K562 (cell line): ENCODE results near the gene PPP1R3E. TPM values are rescaled to one million over a fixed set of nuclear protein-coding genes. Genes with fewer than 3 reads are reported as not detected.

Source experiments
- ATAC-seq: fragments of 200-7000 bp; cut with Tn5 transposase; 3 replicates; pipeline ENCODE4 v1.9.1; 2020; ENCODE audit warnings: moderate library complexity
- BruUV-seq: library from RNA; stranded (reverse); fragments of 400-500 nt; replicated peaks from 2 replicates; lab custom pipeline; 2021; lab: Mats Ljungman, UMichigan
- CTCF ChIA-PET: fragments of 300-600 bp; formaldehyde crosslinking; extraction: SDS; loops from one replicate; lab custom pipeline; 2021; ENCODE audit warnings: low intra/inter-chr PET ratio; lab: Yijun Ruan, JAX
- POLR2A ChIA-PET: fragments of 300-600, 350-650 bp; sonication (Branson Sonifier 250); formaldehyde crosslinking; extraction: SDS; loops from one replicate; lab custom pipeline; 2021; ENCODE audit warnings: antibody characterized with exemption, inconsistent platforms; lab: Yijun Ruan, JAX
- DNase-seq, 4 experiments: peaks; one replicate each; pipeline versions ENCODE4 v3.0.0 to v3.0.0-alpha.2; 2011 to 2018; ENCODE audit warnings: low spot score in 3 of 4, mixed read lengths in 3 of 4; ENCODE audit errors: extremely low read depth in 1 of 4
- FAIRE-seq: peaks from 2 replicates; lab custom pipeline; 2011; peaks lifted over from hg19 to GRCh38; lab: Jason Lieb, UNC
- H2AFZ ChIP-seq: 2 replicates; pipeline ENCODE4 v1.6.0; 2011; ENCODE audit warnings: low read depth, low read length, control low read depth, inconsistent platforms
- H3K27ac ChIP-seq: fragments of 200-600 bp; 3 replicates; pipeline ENCODE4 v1.8.0; 2011; ENCODE audit warnings: low read depth, mild to moderate bottlenecking, control low read depth, inconsistent platforms, low read length, moderate library complexity, mixed read lengths; ENCODE audit errors: extremely low read depth
- H3K27me3 ChIP-seq, 2 experiments: fragments of 300-600 bp in 1 of 2; 2 replicates in 1 of 2; 3 replicates in 1 of 2; pipeline versions ENCODE4 v1.6.0 to v1.8.0; 2011; ENCODE audit warnings: inconsistent platforms in 2 of 2, low read length in 2 of 2, mild to moderate bottlenecking in 1 of 2, mixed read lengths in 1 of 2, moderate library complexity in 1 of 2; ENCODE audit not compliant: control insufficient read depth in 2 of 2, insufficient read depth in 2 of 2
- H3K36me3 ChIP-seq: fragments of 300-600 bp; 3 replicates; pipeline ENCODE4 v1.8.0; 2011; ENCODE audit warnings: mild to moderate bottlenecking, low read length, inconsistent platforms; ENCODE audit not compliant: control insufficient read depth, insufficient read depth
- H3K4me1 ChIP-seq, 2 experiments: fragments of 200-600 bp in 1 of 2; replicated peaks in 1 of 2; 2 replicates in 1 of 2; 3 replicates in 1 of 2; pipeline versions ENCODE4 v1.5.1 to v1.8.0; 2011; ENCODE audit warnings: inconsistent platforms in 2 of 2, low read length in 2 of 2, mild to moderate bottlenecking in 1 of 2, mixed read lengths in 1 of 2, moderate library complexity in 1 of 2; ENCODE audit not compliant: control insufficient read depth in 2 of 2, insufficient read depth in 2 of 2
- H3K4me2 ChIP-seq: 2 replicates; pipeline ENCODE4 v1.6.1; 2011; ENCODE audit warnings: low read length, control low read depth, inconsistent platforms, mixed read lengths; ENCODE audit not compliant: insufficient read depth
- H3K4me3 ChIP-seq: fragments of 200-600 bp; sonication (generic), shearing (Covaris generic); 2 replicates; pipeline ENCODE4 v1.5.1; 2016; ENCODE audit warnings: control low read depth, inconsistent platforms
- H3K79me2 ChIP-seq: fragments of 200-600 bp; 3 replicates; pipeline ENCODE4 v1.8.0; 2011; ENCODE audit warnings: low read length, inconsistent platforms; ENCODE audit not compliant: control insufficient read depth, insufficient read depth
- H3K9ac ChIP-seq, 2 experiments: 2 replicates each; pipeline versions ENCODE4 v1.6.0 to v1.6.1; 2011; ENCODE audit warnings: low read depth in 2 of 2, low read length in 2 of 2, control low read depth in 1 of 2, inconsistent platforms in 1 of 2, mild to moderate bottlenecking in 1 of 2, mixed read lengths in 1 of 2; ENCODE audit not compliant: insufficient read depth in 1 of 2
- H3K9me1 ChIP-seq: one replicate; pipeline ENCODE4 v1.6.0; 2011; ENCODE audit warnings: inconsistent platforms, mild to moderate bottlenecking, low read length, moderate library complexity; ENCODE audit not compliant: control insufficient read depth, insufficient read depth
- H3K9me3 ChIP-seq: replicated peaks from 2 replicates; pipeline ENCODE4 v1.5.1; 2011; ENCODE audit warnings: low read depth, low read length, inconsistent platforms; ENCODE audit not compliant: control insufficient read depth, insufficient read depth
- H4K20me1 ChIP-seq: replicated peaks from 2 replicates; pipeline ENCODE4 v1.6.1; 2011; ENCODE audit warnings: low read length, inconsistent platforms, mixed read lengths; ENCODE audit not compliant: control insufficient read depth, insufficient read depth
- RBFOX2 ChIP-seq: fragments of 200-400 bp; formaldehyde crosslinking; IDR thresholded peaks from 2 replicates; pipeline ENCODE4 v1.6.1; 2017; ENCODE audit warnings: low read depth, mild to moderate bottlenecking, low read length, moderate library complexity
- RUNX1 ChIP-seq: sonication (generic); IDR thresholded peaks from 2 replicates; pipeline ENCODE4 v1.6.1; 2016; ENCODE audit warnings: antibody characterized with exemption, low read depth
- SRSF1 ChIP-seq: fragments of 200-400 bp; formaldehyde crosslinking; IDR thresholded peaks from 2 replicates; pipeline ENCODE4 v1.6.1; 2017; ENCODE audit warnings: mild to moderate bottlenecking, low read depth, low read length, moderate library complexity
- ZNF592 ChIP-seq: fragments of 450-650 bp; IDR thresholded peaks from 2 replicates; pipeline ENCODE4 v1.6.1; 2017; ENCODE audit warnings: antibody characterized with exemption, mild to moderate bottlenecking
- WGBS: fragments of 100-300 bp; shearing (Covaris generic); methylation state at CpG from one replicate; pipeline ENCODE4 v1.1.6; 2016; ENCODE audit warnings: low coverage, mixed read lengths; ENCODE audit not compliant: insufficient coverage; ENCODE audit errors: missing lambda C conversion rate; 5-methylcytosine and 5-hydroxymethylcytosine counted together
- in situ Hi-C: fragments of 300-500 bp; cut with MboI; formaldehyde crosslinking; loops from 4 replicates; pipeline ENCODE4 v1.15.0; 2018; ENCODE audit warnings: inconsistent platforms, mixed read lengths
- intact Hi-C: fragments of 100-400 bp; cut with micrococcal nuclease; formaldehyde crosslinking; loops from 2 replicates; pipeline ENCODE4 v1.14.2; 2022
- polyA plus RNA-seq, 8 experiments: library from polyadenylated mRNA; depleted of rRNA in 4 of 8; stranded (reverse) in 5 of 8; unstranded in 3 of 8; fragments of >200 nt; fragmentation: Nextera tagmentation in 2 of 8; fragmentation: Illumina TruSeq in 1 of 8; extraction: Ambion mirVana in 2 of 8; extraction: Trizol in 1 of 8; gene quantifications; 2 replicates each; pipeline versions ENCODE4 v1.2.1 to v1.2.3, GENCODE V29; 2011 to 2014; ENCODE audit warnings: inconsistent platforms in 1 of 8, missing spikeins in 1 of 8
- total RNA-seq, 7 experiments: library from RNA; depleted of rRNA in 6 of 7; stranded (reverse); fragments of >200 nt in 6 of 7; fragmentation: Illumina TruSeq in 2 of 7; extraction: Trizol in 2 of 7; gene quantifications; 2 replicates each; pipeline versions ENCODE4 v1.2.1 to v1.2.3, GENCODE V29; 2011 to 2021; ENCODE audit warnings: low replicate concordance in 1 of 7

PPP1R3E gene
- total and polyA plus RNA-seq, 9 of the 15 experiments (the other 6 are each of a cell fraction or from before 2014, with no cell fraction given), result 3.2 to 18.4 (median 7.6) TPM

DNA sequence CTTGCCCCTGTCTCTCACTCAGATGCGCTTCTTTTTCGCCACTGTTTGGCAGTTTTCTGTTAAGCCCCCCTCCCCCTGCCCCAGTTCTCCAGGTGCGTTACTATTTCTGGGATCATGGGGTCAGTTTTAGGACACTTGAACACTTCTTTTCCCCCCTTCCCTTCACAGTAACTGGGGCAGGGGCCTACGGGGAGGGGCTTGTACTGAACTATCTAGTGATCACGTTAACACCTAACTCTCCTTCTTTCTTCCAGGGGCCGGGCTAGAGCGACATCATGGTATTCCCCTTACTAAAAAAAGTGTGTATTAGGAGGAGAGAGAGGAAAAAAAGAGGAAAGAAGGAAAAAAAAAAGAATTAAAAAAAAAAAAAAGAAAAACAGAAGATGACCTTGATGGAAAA is 22.3 kb upstream of the PPP1R3E start (continued):
- no peak for TF ChIP-seq ZNF592
- TF ChIP-seq, all 486 proteins: peak for 0

DNA sequence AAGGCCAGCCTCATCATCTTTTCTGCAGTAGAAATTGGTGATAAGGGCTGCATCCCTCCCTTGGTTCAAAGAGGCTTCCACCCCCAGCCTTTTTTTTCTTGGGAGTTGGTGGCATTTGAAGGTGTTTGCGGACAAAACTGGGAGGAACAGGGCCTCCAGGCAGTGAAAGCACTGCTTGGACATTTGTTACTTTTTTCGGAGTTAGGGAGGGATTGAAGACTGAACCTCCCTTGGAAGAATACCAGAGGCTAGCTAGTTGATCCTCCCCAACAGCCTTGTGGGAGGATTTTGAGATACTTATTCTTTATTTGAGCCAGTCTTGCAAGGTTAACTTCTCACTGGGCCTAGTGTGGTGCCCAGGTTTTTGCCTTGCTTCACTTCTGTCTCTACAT is 21.8 kb upstream of the PPP1R3E start:
- H3K4me2 ChIP-seq, result no peak overlapping the region
- H3K27me3 ChIP-seq, result no peaks in the 10 kb centered on the region
- H3K36me3 ChIP-seq, result peaks cover 55% of the 10 kb centered on the region; the same call in 2 of the 3 replicates
- in situ Hi-C loops (no loop called here), intact Hi-C loops (loop anchor here (10.0 kb wide), 2 partner anchors 130 to 230 kb away; partner anchors contain the start of genes THTPA and ZFHX2)
- no peak overlapping the region for H3K27ac ChIP-seq
- TF ChIP-seq SRSF1, result no peak
- peak; percentile 21; the same call in 1 of the 2 replicates for TF ChIP-seq RBFOX2
- no peak for TF ChIP-seq RUNX1
- no peaks in the 10 kb centered on the region for H3K9me1 ChIP-seq
- FAIRE-seq, result no peak
- no peak overlapping the region for H2AFZ ChIP-seq
- H3K9ac ChIP-seq, result no peak overlapping the region
- H4K20me1 ChIP-seq, result no peaks in the 10 kb centered on the region; the same call in 1 of the 2 replicates
- H3K4me3 ChIP-seq, result no peak overlapping the region
- H3K4me1 ChIP-seq, result peaks cover 11 to 17% of the 10 kb centered on the region in 2 experiments; a peak in 4 of 5 replicates
- CTCF ChIA-PET, result no interaction called here
- BruUV-seq, result no TSS peak
- ATAC-seq, result no peak
- WGBS, result 95% methylated on average over 2 of the region's 2 CpGs
- POLR2A ChIA-PET, result interaction anchor here (0.6 kb wide), 1 partner anchor 22 kb away, joined by 4 read pairs; no protein-coding TSS in a partner anchor
- H3K79me2 ChIP-seq, result peaks cover 34% of the 10 kb centered on the region
- peak in 1 of 4 experiments; percentile 4 for DNase-seq
- H3K9me3 ChIP-seq, result no peaks in the 10 kb centered on the region
